Panc1 (cell line): ENCODE measurements around the gene SLC9A9. TPM values are rescaled to one million over a fixed set of nuclear protein-coding genes. Genes with fewer than 3 reads are reported as not detected.

ENCODE experiments used
- ATAC-seq: fragments of 200-7000 bp; cut with Tn5 transposase; 2 replicates; pipeline ENCODE4 v1.9.1; 2020; ENCODE audit warnings: mild to moderate bottlenecking, moderate library complexity
- BruUV-seq: library from RNA; stranded (reverse); fragments of 400-500 nt; replicated peaks from 2 replicates; lab custom pipeline; 2021; lab: Mats Ljungman, UMichigan
- CTCF ChIA-PET: fragments of 300-600 bp; sonication (Branson Sonifier 250); formaldehyde crosslinking; loops from one replicate; lab custom pipeline; 2022; ENCODE audit warnings: antibody characterized with exemption; lab: Charles Lee
- POLR2A ChIA-PET: fragments of 300-600 bp; sonication (Branson Sonifier 250); formaldehyde crosslinking; loops from one replicate; lab custom pipeline; 2022; ENCODE audit warnings: antibody characterized with exemption; lab: Charles Lee
- DNase-seq: peaks from one replicate; pipeline ENCODE4 v3.0.0-alpha.2; 2010; ENCODE audit warnings: low read depth, low spot score
- H3K27ac ChIP-seq: 2 replicates; pipeline ENCODE4 v1.5.1; 2011; ENCODE audit warnings: mild to moderate bottlenecking, low read length, inconsistent platforms
- H3K27me3 ChIP-seq: fragments of 200-500 bp; sonication (Bioruptor generic); 2 replicates; pipeline ENCODE4 v1.6.0; 2014; ENCODE audit warnings: low read length, inconsistent platforms; ENCODE audit not compliant: control insufficient read depth, insufficient read depth
- H3K36me3 ChIP-seq: fragments of 200-500 bp; sonication (Bioruptor generic); 2 replicates; pipeline ENCODE4 v1.5.1; 2014; ENCODE audit warnings: inconsistent platforms, mild to moderate bottlenecking, low read length, moderate library complexity; ENCODE audit not compliant: control insufficient read depth, insufficient read depth
- H3K4me1 ChIP-seq: 2 replicates; pipeline ENCODE4 v1.5.1; 2011; ENCODE audit warnings: inconsistent platforms, mild to moderate bottlenecking, low read length, moderate library complexity; ENCODE audit not compliant: control insufficient read depth, insufficient read depth
- H3K4me3 ChIP-seq, 2 experiments: 2 replicates each; pipeline ENCODE4 v1.5.1; 2011 to 2012; ENCODE audit warnings: low read depth in 2 of 2, low read length in 2 of 2, mild to moderate bottlenecking in 2 of 2, inconsistent platforms in 1 of 2, moderate library complexity in 1 of 2
- H3K9me3 ChIP-seq: fragments of 200-500 bp; sonication (Bioruptor generic); 2 replicates; pipeline ENCODE4 v1.5.1; 2014; ENCODE audit warnings: low read depth, mild to moderate bottlenecking, inconsistent platforms, low read length, moderate library complexity; ENCODE audit not compliant: control insufficient read depth, insufficient read depth
- POLR2AphosphoS5 ChIP-seq: IDR thresholded peaks from 2 replicates; pipeline ENCODE4 v1.6.1; 2012; ENCODE audit warnings: mild to moderate bottlenecking, low read depth, low read length, moderate library complexity
- SIN3A ChIP-seq: IDR thresholded peaks from 2 replicates; pipeline ENCODE4 v1.6.1; 2012; ENCODE audit warnings: low read depth, mild to moderate bottlenecking, low read length, moderate library complexity, borderline replicate concordance; ENCODE audit not compliant: insufficient read depth
- TCF7L2 ChIP-seq: IDR thresholded peaks from 2 replicates; pipeline ENCODE4 v1.6.1; 2011; ENCODE audit warnings: mild to moderate bottlenecking, low read depth, low read length, inconsistent platforms
- in situ Hi-C: cut with HindIII; loops from 2 replicates; pipeline ENCODE4 v1.10.0; 2016; ENCODE audit warnings: low sequenced_read_pairs, low pct_unique_long_range_greater_than_20kb
- intact Hi-C: fragments of 100-400 bp; cut with micrococcal nuclease; formaldehyde crosslinking; loops from one replicate; pipeline ENCODE4 v1.10.0; 2022; ENCODE audit not compliant: unreplicated experiment
- total RNA-seq: library from RNA; stranded (reverse); gene quantifications from one replicate; pipeline ENCODE4 v1.2.1, GENCODE V29; 2021; ENCODE audit not compliant: unreplicated experiment
- TF ChIP-seq, protein P1 (sequence below): fragments of 450-650 bp; IDR thresholded peaks from 2 replicates; pipeline ENCODE4 v1.5.1; 2017; ENCODE audit warnings: mild to moderate bottlenecking
- TF ChIP-seq, protein P2 (sequence below), 2 experiments: IDR thresholded peaks; 2 replicates each; pipeline ENCODE4 v1.6.1; 2011 to 2012; ENCODE audit warnings: low read depth in 2 of 2, control low read depth in 1 of 2, low read length in 1 of 2, mild to moderate bottlenecking in 1 of 2, moderate library complexity in 1 of 2; ENCODE audit not compliant: insufficient read depth in 1 of 2

SLC9A9 gene
- total RNA-seq, 1 experiment from 2014 or later, result not detected

DNA sequence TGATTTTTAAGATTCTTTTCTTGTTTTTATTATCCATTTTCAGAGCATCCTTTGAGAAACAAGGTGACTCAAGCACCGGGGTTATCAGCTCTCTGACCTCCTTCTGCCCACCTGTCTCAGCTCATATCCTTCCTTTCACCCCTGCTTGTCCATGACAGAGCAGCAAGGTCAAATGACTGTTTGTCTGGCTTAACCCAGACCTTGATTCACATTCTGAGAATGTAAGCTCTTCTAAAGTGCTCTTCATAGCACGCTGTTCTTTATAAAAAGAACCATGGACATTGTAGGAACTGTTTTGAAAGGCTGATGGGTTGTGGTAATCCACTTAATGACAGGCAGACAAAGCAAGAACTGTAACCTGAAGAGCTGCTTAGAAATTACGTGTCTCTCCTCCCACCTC, 606.2 kb downstream of the SLC9A9 start:
- ChIA-PET POLR2A (no interaction called here), CTCF (no interaction called here)
- Histone ChIP-seq H3K4me3 (no peak overlapping the region), H3K27me3 (no peaks in the 10 kb centered on the region), H3K36me3 (no peaks in the 10 kb centered on the region), H3K27ac (no peak overlapping the region), H3K9me3 (no peaks in the 10 kb centered on the region), H3K4me1 (no peaks in the 10 kb centered on the region)
- BruUV-seq, result no TSS peak
- intact Hi-C loops (no loop called here), in situ Hi-C loops (no loop called here)
- DNase-seq (no peak), ATAC-seq (no peak)
- TF ChIP-seq POLR2AphosphoS5 (no peak), SIN3A (no peak), TCF7L2 (no peak)
- TF ChIP-seq, protein P1, sequence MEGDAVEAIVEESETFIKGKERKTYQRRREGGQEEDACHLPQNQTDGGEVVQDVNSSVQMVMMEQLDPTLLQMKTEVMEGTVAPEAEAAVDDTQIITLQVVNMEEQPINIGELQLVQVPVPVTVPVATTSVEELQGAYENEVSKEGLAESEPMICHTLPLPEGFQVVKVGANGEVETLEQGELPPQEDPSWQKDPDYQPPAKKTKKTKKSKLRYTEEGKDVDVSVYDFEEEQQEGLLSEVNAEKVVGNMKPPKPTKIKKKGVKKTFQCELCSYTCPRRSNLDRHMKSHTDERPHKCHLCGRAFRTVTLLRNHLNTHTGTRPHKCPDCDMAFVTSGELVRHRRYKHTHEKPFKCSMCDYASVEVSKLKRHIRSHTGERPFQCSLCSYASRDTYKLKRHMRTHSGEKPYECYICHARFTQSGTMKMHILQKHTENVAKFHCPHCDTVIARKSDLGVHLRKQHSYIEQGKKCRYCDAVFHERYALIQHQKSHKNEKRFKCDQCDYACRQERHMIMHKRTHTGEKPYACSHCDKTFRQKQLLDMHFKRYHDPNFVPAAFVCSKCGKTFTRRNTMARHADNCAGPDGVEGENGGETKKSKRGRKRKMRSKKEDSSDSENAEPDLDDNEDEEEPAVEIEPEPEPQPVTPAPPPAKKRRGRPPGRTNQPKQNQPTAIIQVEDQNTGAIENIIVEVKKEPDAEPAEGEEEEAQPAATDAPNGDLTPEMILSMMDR, result no peak
- TF ChIP-seq, protein P2, sequence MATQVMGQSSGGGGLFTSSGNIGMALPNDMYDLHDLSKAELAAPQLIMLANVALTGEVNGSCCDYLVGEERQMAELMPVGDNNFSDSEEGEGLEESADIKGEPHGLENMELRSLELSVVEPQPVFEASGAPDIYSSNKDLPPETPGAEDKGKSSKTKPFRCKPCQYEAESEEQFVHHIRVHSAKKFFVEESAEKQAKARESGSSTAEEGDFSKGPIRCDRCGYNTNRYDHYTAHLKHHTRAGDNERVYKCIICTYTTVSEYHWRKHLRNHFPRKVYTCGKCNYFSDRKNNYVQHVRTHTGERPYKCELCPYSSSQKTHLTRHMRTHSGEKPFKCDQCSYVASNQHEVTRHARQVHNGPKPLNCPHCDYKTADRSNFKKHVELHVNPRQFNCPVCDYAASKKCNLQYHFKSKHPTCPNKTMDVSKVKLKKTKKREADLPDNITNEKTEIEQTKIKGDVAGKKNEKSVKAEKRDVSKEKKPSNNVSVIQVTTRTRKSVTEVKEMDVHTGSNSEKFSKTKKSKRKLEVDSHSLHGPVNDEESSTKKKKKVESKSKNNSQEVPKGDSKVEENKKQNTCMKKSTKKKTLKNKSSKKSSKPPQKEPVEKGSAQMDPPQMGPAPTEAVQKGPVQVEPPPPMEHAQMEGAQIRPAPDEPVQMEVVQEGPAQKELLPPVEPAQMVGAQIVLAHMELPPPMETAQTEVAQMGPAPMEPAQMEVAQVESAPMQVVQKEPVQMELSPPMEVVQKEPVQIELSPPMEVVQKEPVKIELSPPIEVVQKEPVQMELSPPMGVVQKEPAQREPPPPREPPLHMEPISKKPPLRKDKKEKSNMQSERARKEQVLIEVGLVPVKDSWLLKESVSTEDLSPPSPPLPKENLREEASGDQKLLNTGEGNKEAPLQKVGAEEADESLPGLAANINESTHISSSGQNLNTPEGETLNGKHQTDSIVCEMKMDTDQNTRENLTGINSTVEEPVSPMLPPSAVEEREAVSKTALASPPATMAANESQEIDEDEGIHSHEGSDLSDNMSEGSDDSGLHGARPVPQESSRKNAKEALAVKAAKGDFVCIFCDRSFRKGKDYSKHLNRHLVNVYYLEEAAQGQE (IDR thresholded peaks at IDR 0.05; ENCODE audit: insufficient read depth in 1 of 2, low read depth in 2 of 2, low read length in 1 of 2), result no peak

DNA sequence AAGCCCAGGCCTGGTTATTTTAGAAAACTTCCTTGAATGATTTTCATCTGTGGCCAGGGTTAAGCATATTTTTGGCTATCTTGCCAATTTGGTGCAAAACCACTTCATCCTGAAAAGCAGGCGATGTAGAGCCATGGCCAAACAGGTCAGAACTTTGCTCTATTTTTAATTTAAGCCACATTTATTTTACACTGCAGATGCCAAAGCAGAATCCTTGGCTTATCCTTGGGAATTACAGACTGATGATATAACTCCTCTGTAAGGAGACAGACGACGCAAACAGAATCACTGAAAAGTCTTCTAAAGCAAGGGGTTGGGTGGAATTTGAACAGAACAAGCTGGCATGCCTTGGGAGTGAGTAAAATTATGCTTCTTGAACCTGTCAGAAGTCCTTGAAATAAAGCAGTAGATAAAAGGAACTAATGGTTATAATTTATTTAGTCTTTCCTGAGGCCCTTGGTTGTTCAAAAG, 606.8 kb downstream of the SLC9A9 start:
- BruUV-seq, result no TSS peak
- DNase-seq (no peak), ATAC-seq (no peak)
- Histone ChIP-seq H3K9me3 (no peaks in the 10 kb centered on the region), H3K4me1 (no peaks in the 10 kb centered on the region), H3K27ac (no peak overlapping the region), H3K27me3 (no peaks in the 10 kb centered on the region), H3K36me3 (no peaks in the 10 kb centered on the region), H3K4me3 (no peak overlapping the region)
- intact Hi-C loops, result no loop called here
- in situ Hi-C loops, result no loop called here
- TF ChIP-seq TCF7L2 (no peak), POLR2AphosphoS5 (no peak), SIN3A (no peak)
- TF ChIP-seq, protein P2 (IDR thresholded peaks at IDR 0.05; ENCODE audit: insufficient read depth in 1 of 2, low read depth in 2 of 2, low read length in 1 of 2), result no peak
- TF ChIP-seq, protein P1, result no peak
- ChIA-PET POLR2A (no interaction called here), CTCF (interaction anchor here (0.6 kb wide), 1 partner anchor 38 kb away, joined by 5 read pairs; no protein-coding TSS in a partner anchor)
